ENCODE measurements around the gene DRD4. TPM values are rescaled to one million over a fixed set of nuclear protein-coding genes. Genes with fewer than 3 reads are reported as not detected.

The DRD4 gene
- total RNA-seq, 1 experiment from 2014 or later: 0.11 TPM

Other genes starting within 250 kb of the DRD4 start
- 218 and 222 TPM in 2 replicates for gene PKP3, start 243.1 kb upstream of the DRD4 start, total RNA-seq (2014; rRNA removed)
- gene SIGIRR, start 222.3 kb upstream of the DRD4 start, total RNA-seq (2014; rRNA removed): 85.4 and 112 TPM in 2 replicates
- 16.6 and 22.5 TPM in 2 replicates for gene ANO9, start 195.3 kb upstream of the DRD4 start, total RNA-seq (2014; rRNA removed)
- gene PTDSS2, start 187.0 kb upstream of the DRD4 start, total RNA-seq (2014; rRNA removed): 53.0 and 91.0 TPM in 2 replicates
- 258 and 300 TPM in 2 replicates for gene RNH1, start 130.0 kb upstream of the DRD4 start, total RNA-seq (2014; rRNA removed)
- gene HRAS, start 101.7 kb upstream of the DRD4 start, total RNA-seq (2014; rRNA removed): 128 and 167 TPM in 2 replicates
- 1.0 and 1.5 TPM in 2 replicates for gene LRRC56, start 99.7 kb upstream of the DRD4 start, total RNA-seq (2014; rRNA removed)
- gene LMNTD2, start 76.5 kb upstream of the DRD4 start, total RNA-seq (2014; rRNA removed): 1.4 and 2.4 TPM in 2 replicates
- 58.6 and 79.7 TPM in 2 replicates for gene RASSF7, start 76.3 kb upstream of the DRD4 start, total RNA-seq (2014; rRNA removed)
- gene PHRF1, start 60.8 kb upstream of the DRD4 start, total RNA-seq (2014; rRNA removed): 41.4 and 52.4 TPM in 2 replicates
- 80.8 and 95.7 TPM in 2 replicates for gene IRF7, start 21.3 kb upstream of the DRD4 start, total RNA-seq (2014; rRNA removed)
- gene CDHR5, start 12.3 kb upstream of the DRD4 start, total RNA-seq (2014; rRNA removed): not detected in 2 replicates
- 2.2 TPM in 1 of 2 replicates, not detected in the other for gene SCT, start 10.1 kb upstream of the DRD4 start, total RNA-seq (2014; rRNA removed)
- gene DEAF1, start 58.0 kb downstream of the DRD4 start, total RNA-seq (2014; rRNA removed): 31.9 and 42.8 TPM in 2 replicates
- 10.8 and 16.2 TPM in 2 replicates for gene TMEM80, start 58.5 kb downstream of the DRD4 start, total RNA-seq (2014; rRNA removed)
- 127 and 200 TPM in 2 replicates for gene EPS8L2, start 69.0 kb downstream of the DRD4 start, total RNA-seq (2014; rRNA removed)
- 287 and 326 TPM in 2 replicates for gene TALDO1, start 110.2 kb downstream of the DRD4 start, total RNA-seq (2014; rRNA removed)
- 38.9 and 39.7 TPM in 2 replicates for gene GATD1, start 140.2 kb downstream of the DRD4 start, total RNA-seq (2014; rRNA removed)
- gene CEND1, start 152.8 kb downstream of the DRD4 start, total RNA-seq (2014; rRNA removed): not detected in 2 replicates
- 32.7 and 42.3 TPM in 2 replicates for gene SLC25A22, start 161.0 kb downstream of the DRD4 start, total RNA-seq (2014; rRNA removed)
- gene PIDD1, start 168.0 kb downstream of the DRD4 start, total RNA-seq (2014; rRNA removed): 11.7 and 14.9 TPM in 2 replicates
- gene RPLP2, start 172.7 kb downstream of the DRD4 start, total RNA-seq (2014; rRNA removed): 897 and 964 TPM in 2 replicates
- gene PNPLA2, start 181.6 kb downstream of the DRD4 start, total RNA-seq (2014; rRNA removed): 40.2 and 41.4 TPM in 2 replicates
- 10.6 and 19.8 TPM in 2 replicates for gene CRACR2B, start 190.7 kb downstream of the DRD4 start, total RNA-seq (2014; rRNA removed)
- 469 and 490 TPM in 2 replicates for gene CD151, start 195.7 kb downstream of the DRD4 start, total RNA-seq (2014; rRNA removed)
- 661 and 1,148 TPM in 2 replicates for gene POLR2L, start 205.3 kb downstream of the DRD4 start, total RNA-seq (2014; rRNA removed)
- 121 and 138 TPM in 2 replicates for gene TSPAN4, start 205.6 kb downstream of the DRD4 start, total RNA-seq (2014; rRNA removed)